LNCAP (cell line): ENCODE data around the gene VIL1.

Source experiments
- TF ChIP-seq, protein P1 (sequence below): fragments of 450-650 bp; IDR thresholded peaks from 2 replicates; pipeline ENCODE4 v1.5.1; 2017; ENCODE audit warnings: mild to moderate bottlenecking

The VIL1 gene

DNA sequence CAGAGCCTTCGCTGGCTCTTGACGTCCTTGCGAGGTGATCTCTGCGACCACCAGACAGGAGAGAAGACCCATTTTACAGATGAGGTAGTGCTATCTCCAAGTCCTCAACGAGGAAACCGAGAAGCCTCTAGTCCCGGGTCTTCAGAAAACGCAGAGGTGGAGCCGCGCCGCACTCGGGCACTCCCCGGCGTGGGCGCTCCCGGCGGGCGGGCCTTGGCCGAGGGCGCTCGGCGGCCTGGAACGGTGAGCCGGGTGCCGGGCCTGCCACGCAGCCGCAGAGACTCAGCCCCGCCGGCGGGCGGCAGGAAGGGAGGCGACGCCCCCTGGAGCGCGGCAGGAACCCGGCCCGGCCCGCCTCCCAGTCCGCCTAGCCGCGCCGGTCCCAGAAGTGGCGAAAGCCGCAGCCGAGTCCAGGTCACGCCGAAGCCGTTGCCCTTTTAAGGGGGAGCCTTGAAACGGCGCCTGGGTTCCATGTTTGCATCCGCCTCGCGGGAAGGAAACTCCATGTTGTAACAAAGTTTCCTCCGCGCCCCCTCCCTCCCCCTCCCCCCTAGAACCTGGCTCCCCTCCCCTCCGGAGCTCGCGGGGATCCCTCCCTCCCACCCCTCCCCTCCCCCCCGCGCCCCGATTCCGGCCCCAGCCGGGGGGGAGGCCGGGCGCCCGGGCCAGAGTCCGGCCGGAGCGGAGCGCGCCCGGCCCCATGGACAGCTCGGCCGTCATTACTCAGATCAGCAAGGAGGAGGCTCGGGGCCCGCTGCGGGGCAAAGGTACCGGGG lies 19.3 kb upstream of the VIL1 start, which contains the start of gene CTDSP1:
Gene CTDSP1, plus strand, starts transcription at position 478 of the 776 bp plus-strand sequence. Its CDS starts 223 bp downstream, at position 701.
- TF ChIP-seq, protein P1, sequence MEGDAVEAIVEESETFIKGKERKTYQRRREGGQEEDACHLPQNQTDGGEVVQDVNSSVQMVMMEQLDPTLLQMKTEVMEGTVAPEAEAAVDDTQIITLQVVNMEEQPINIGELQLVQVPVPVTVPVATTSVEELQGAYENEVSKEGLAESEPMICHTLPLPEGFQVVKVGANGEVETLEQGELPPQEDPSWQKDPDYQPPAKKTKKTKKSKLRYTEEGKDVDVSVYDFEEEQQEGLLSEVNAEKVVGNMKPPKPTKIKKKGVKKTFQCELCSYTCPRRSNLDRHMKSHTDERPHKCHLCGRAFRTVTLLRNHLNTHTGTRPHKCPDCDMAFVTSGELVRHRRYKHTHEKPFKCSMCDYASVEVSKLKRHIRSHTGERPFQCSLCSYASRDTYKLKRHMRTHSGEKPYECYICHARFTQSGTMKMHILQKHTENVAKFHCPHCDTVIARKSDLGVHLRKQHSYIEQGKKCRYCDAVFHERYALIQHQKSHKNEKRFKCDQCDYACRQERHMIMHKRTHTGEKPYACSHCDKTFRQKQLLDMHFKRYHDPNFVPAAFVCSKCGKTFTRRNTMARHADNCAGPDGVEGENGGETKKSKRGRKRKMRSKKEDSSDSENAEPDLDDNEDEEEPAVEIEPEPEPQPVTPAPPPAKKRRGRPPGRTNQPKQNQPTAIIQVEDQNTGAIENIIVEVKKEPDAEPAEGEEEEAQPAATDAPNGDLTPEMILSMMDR = no peak

- TF ChIP-seq, protein P1 = no peak
Observed at GRCh38 chr2:218400167-218400929, 18.6 kb upstream of the VIL1 start.

- TF ChIP-seq, protein P1 = no peak
Observed at GRCh38 chr2:218400930-218401881, 17.7 kb upstream of the VIL1 start.

- TF ChIP-seq, protein P1 = no peak
Observed at GRCh38 chr2:218401890-218402289, 17.0 kb upstream of the VIL1 start.

DNA sequence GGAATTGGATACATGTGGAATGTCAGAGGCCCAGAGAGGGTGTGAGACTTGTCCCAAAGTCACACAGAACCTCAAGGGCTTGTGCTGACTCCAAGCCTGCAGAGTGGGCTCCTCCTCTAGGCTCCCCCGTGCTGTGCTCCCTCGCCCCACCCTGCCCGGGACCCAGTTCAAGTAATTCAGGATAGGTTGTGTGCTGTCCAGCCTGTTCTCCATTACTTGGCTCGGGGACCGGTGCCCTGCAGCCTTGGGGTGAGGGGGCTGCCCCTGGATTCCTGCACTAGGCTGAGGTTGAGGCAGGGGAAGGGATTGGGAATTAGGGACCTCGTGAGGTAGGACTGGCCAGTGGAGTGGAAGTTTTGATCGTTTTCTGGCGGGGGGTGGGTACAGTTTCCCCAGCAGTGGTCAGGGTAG lies 16.4 kb upstream of the VIL1 start:
- TF ChIP-seq, protein P1 = no peak

GRCh38 chr2:218402911-218403411 lies 16.0 kb upstream of the VIL1 start:
- TF ChIP-seq, protein P1 = no peak

DNA sequence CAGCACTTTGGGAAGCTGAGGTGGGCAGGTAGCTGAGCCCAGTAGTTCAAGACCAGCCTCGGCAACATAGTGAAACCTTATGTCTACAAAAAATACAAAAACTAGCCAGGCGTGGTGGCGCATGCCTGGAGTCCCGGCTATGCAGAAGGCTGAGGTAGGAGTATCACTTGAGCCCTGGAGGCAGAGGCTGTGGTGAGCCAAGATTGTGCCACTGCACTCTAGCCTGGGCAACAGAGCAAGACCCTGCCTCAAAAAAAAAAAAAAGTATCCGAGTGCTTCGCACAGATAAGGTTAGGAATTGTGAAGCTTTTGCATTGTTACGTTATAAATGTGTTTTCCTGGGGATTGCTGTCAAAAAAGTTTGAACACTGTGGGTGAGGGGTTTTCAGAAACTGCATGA lies 15.1 kb upstream of the VIL1 start:
- TF ChIP-seq, protein P1 = no peak
